ENCODE measurements around the gene CAPZA2. TPM values are rescaled to one million over a fixed set of nuclear protein-coding genes. Genes with fewer than 3 reads are reported as not detected.

Gene CAPZA2
- total RNA-seq, 4 donors from 2014 or later = 53.7 to 64.9 (median 59.6) TPM

GRCh38 chr7:116824449-116824848 is 37.9 kb upstream of the CAPZA2 start:
- H3K4me3 ChIP-seq = no peak overlapping the region
- no peaks in the 10 kb centered on the region for H3K36me3 ChIP-seq
- DNase-seq (ENCODE audit: low spot score in 2 of 2) = no peak
- TF ChIP-seq POLR2AphosphoS5 (IDR thresholded peaks at IDR 0.05) (no peak), POLR2A (IDR thresholded peaks at IDR 0.05) (no peak), CTCF (IDR thresholded peaks at IDR 0.05) (no peak), EP300 (IDR thresholded peaks at IDR 0.05) (no peak)
- no peaks in the 10 kb centered on the region for H3K4me1 ChIP-seq
- H3K27ac ChIP-seq = no peak overlapping the region
- no peaks in the 10 kb centered on the region for H3K27me3 ChIP-seq
- no peaks in the 10 kb centered on the region for H3K9me3 ChIP-seq

- WGBS = 95% methylated on average over 4 of the region's 4 CpGs
- no peak for DNase-seq (ENCODE audit: low spot score in 2 of 2)
- no peak for TF ChIP-seq POLR2AphosphoS5 (IDR thresholded peaks at IDR 0.05)
- TF ChIP-seq EP300 (IDR thresholded peaks at IDR 0.05) = no peak
- TF ChIP-seq CTCF (IDR thresholded peaks at IDR 0.05) = no peak
- no peak for TF ChIP-seq POLR2A (IDR thresholded peaks at IDR 0.05)
- H3K4me3 ChIP-seq = no peak overlapping the region
- no peak overlapping the region for H3K27ac ChIP-seq
- H3K27me3 ChIP-seq = no peaks in the 10 kb centered on the region
- H3K4me1 ChIP-seq = no peaks in the 10 kb centered on the region
- H3K36me3 ChIP-seq = no peaks in the 10 kb centered on the region
- no peaks in the 10 kb centered on the region for H3K9me3 ChIP-seq
Measured at GRCh38 chr7:116828281-116828680, 34.1 kb upstream of the CAPZA2 start.

- 84% methylated on average over 3 of the region's 3 CpGs for WGBS
- TF ChIP-seq POLR2A (IDR thresholded peaks at IDR 0.05) = no peak
- no peak for TF ChIP-seq POLR2AphosphoS5 (IDR thresholded peaks at IDR 0.05)
- no peak for TF ChIP-seq EP300 (IDR thresholded peaks at IDR 0.05)
- TF ChIP-seq CTCF (IDR thresholded peaks at IDR 0.05) = no peak
- Histone ChIP-seq H3K27ac (no peak overlapping the region), H3K27me3 (no peaks in the 10 kb centered on the region), H3K4me3 (no peak overlapping the region), H3K36me3 (no peaks in the 10 kb centered on the region), H3K4me1 (no peaks in the 10 kb centered on the region), H3K9me3 (no peaks in the 10 kb centered on the region)
- DNase-seq (ENCODE audit: low spot score in 2 of 2) = no peak
Measured at GRCh38 chr7:116829041-116829440, 33.3 kb upstream of the CAPZA2 start.

- TF ChIP-seq POLR2AphosphoS5 (IDR thresholded peaks at IDR 0.05) = no peak
- no peak for TF ChIP-seq EP300 (IDR thresholded peaks at IDR 0.05)
- TF ChIP-seq CTCF (IDR thresholded peaks at IDR 0.05) = no peak
- H3K9me3 ChIP-seq = no peaks in the 10 kb centered on the region
- no peaks in the 10 kb centered on the region for H3K4me1 ChIP-seq
- no peaks in the 10 kb centered on the region for H3K27me3 ChIP-seq
- H3K36me3 ChIP-seq = no peaks in the 10 kb centered on the region
- no peak overlapping the region for H3K27ac ChIP-seq
- no peak for DNase-seq (ENCODE audit: low spot score in 2 of 2)
- H3K4me3 ChIP-seq = no peak overlapping the region
Measured at GRCh38 chr7:116829493-116829892, 32.9 kb upstream of the CAPZA2 start.

GRCh38 chr7:116832692-116833091 is 29.7 kb upstream of the CAPZA2 start:
- Histone ChIP-seq H3K9me3 (no peaks in the 10 kb centered on the region), H3K27ac (no peak overlapping the region), H3K36me3 (no peaks in the 10 kb centered on the region), H3K27me3 (no peaks in the 10 kb centered on the region), H3K4me1 (no peaks in the 10 kb centered on the region), H3K4me3 (no peak overlapping the region)
- DNase-seq (ENCODE audit: low spot score in 2 of 2) = no peak
- TF ChIP-seq POLR2AphosphoS5 (IDR thresholded peaks at IDR 0.05) (no peak), CTCF (IDR thresholded peaks at IDR 0.05) (no peak), EP300 (IDR thresholded peaks at IDR 0.05) (no peak), POLR2A (IDR thresholded peaks at IDR 0.05) (no peak)
- WGBS = 72% methylated on average over 2 of the region's 2 CpGs

Data from suprapubic skin (tissue), 4 donors.